ENCODE results near the gene CEL. TPM values are rescaled to one million over a fixed set of nuclear protein-coding genes. Genes with fewer than 3 reads are reported as not detected.

CEL gene
- total RNA-seq, 2 experiments from 2014 or later, result 1.7 to 1.9 TPM

- Mint-ChIP-seq H3K36me3 (peaks cover 64% of the 10 kb centered on the region), H3K27me3 (no peaks in the 10 kb centered on the region), H3K27ac (no peak overlapping the region), H3K4me1 (no peaks in the 10 kb centered on the region), H3K4me3 (no peak overlapping the region), H3K9me3 (ENCODE audit: low read depth) (peaks cover 4% of the 10 kb centered on the region)
- DNase-seq, result no peak
- no peak for ATAC-seq
- CTCF ChIA-PET, result interaction anchor here (1.7 to 25.4 kb wide), 2 partner anchors 16 to 49 kb away, joined by 3 to 505 read pairs; no protein-coding TSS in a partner anchor
Observed at GRCh38 chr9:133098104-133098754, 36.4 kb downstream of the CEL start.

- Mint-ChIP-seq H3K4me3 (no peak overlapping the region), H3K36me3 (peaks cover 64% of the 10 kb centered on the region), H3K27me3 (no peaks in the 10 kb centered on the region), H3K27ac (no peak overlapping the region), H3K9me3 (ENCODE audit: low read depth) (peaks cover 4% of the 10 kb centered on the region), H3K4me1 (no peaks in the 10 kb centered on the region)
- CTCF ChIA-PET, result interaction anchor here (1.7 to 25.4 kb wide), 2 partner anchors 16 to 48 kb away, joined by 3 to 505 read pairs; no protein-coding TSS in a partner anchor
- ATAC-seq (no peak), DNase-seq (no peak)
Observed at GRCh38 chr9:133098871-133099270, 37.1 kb downstream of the CEL start.

GRCh38 chr9:133099726-133100505, 38.1 kb downstream of the CEL start:
- Mint-ChIP-seq H3K4me3 (no peak overlapping the region), H3K4me1 (no peaks in the 10 kb centered on the region), H3K9me3 (ENCODE audit: low read depth) (peaks cover 4% of the 10 kb centered on the region), H3K27ac (no peak overlapping the region), H3K27me3 (no peaks in the 10 kb centered on the region), H3K36me3 (peaks cover 64% of the 10 kb centered on the region)
- DNase-seq (no peak), ATAC-seq (no peak)
- CTCF ChIA-PET, result interaction anchor here (25.4 kb wide), 1 partner anchor 47 kb away, joined by 505 read pairs; no protein-coding TSS in a partner anchor

GRCh38 chr9:133100506-133101355, 39.0 kb downstream of the CEL start:
- no peaks in the 10 kb centered on the region for H3K4me1 Mint-ChIP-seq
- H3K4me3 Mint-ChIP-seq, result no peak overlapping the region
- H3K27ac Mint-ChIP-seq, result no peak overlapping the region

GRCh38 chr9:133101356-133102189, 39.8 kb downstream of the CEL start:
- Mint-ChIP-seq H3K9me3 (ENCODE audit: low read depth) (no peaks in the 10 kb centered on the region), H3K36me3 (peaks cover 57% of the 10 kb centered on the region), H3K27ac (no peak overlapping the region), H3K4me1 (no peaks in the 10 kb centered on the region), H3K4me3 (no peak overlapping the region), H3K27me3 (no peaks in the 10 kb centered on the region)
- ATAC-seq (no peak), DNase-seq (no peak)
- CTCF ChIA-PET, result interaction anchor here (1.3 to 25.4 kb wide), 4 partner anchors 10 to 46 kb away, joined by 4 to 505 read pairs (median 18); no protein-coding TSS in a partner anchor

More at GRCh38 chr9:133100506-133101355, 39.0 kb downstream of the CEL start:
- H3K36me3 Mint-ChIP-seq, result peaks cover 62% of the 10 kb centered on the region
- no peaks in the 10 kb centered on the region for H3K27me3 Mint-ChIP-seq
- DNase-seq (no peak), ATAC-seq (no peak)
- H3K9me3 Mint-ChIP-seq (ENCODE audit: low read depth), result peaks cover 4% of the 10 kb centered on the region
- CTCF ChIA-PET, result interaction anchor here (3.1 to 25.4 kb wide), 2 partner anchors 13 to 46 kb away, joined by 29 to 505 read pairs; no protein-coding TSS in a partner anchor

- ATAC-seq (no peak), DNase-seq (no peak)
- Mint-ChIP-seq H3K4me3 (no peak overlapping the region), H3K27ac (peak overlapping the region; percentile 71), H3K36me3 (peaks cover 54% of the 10 kb centered on the region), H3K9me3 (ENCODE audit: low read depth) (no peaks in the 10 kb centered on the region), H3K4me1 (no peaks in the 10 kb centered on the region), H3K27me3 (no peaks in the 10 kb centered on the region)
- CTCF ChIA-PET, result interaction anchor here (0.5 to 25.4 kb wide), 10 partner anchors 9 to 1472 kb away, joined by 3 to 505 read pairs (median 4); partner anchors contain the start of gene GTF3C5
Observed at GRCh38 chr9:133102190-133103021, 40.6 kb downstream of the CEL start.

- CTCF ChIA-PET, result interaction anchor here (0.5 to 25.4 kb wide), 9 partner anchors 10 to 1473 kb away, joined by 3 to 505 read pairs (median 5); partner anchors contain the start of gene GTF3C5
- Mint-ChIP-seq H3K27me3 (no peaks in the 10 kb centered on the region), H3K4me1 (no peaks in the 10 kb centered on the region), H3K36me3 (peaks cover 51% of the 10 kb centered on the region), H3K27ac (peak overlapping the region; percentile 71), H3K4me3 (no peak overlapping the region), H3K9me3 (ENCODE audit: low read depth) (no peaks in the 10 kb centered on the region)
- DNase-seq, result peak; percentile 64
- ATAC-seq, result peak; percentile 67
Observed at GRCh38 chr9:133103183-133103986, 41.6 kb downstream of the CEL start.

- no peak for DNase-seq
- H3K4me3 Mint-ChIP-seq, result no peak overlapping the region
- no peaks in the 10 kb centered on the region for H3K4me1 Mint-ChIP-seq
- no peak for ATAC-seq
- H3K27ac Mint-ChIP-seq, result no peak overlapping the region
- no peaks in the 10 kb centered on the region for H3K9me3 Mint-ChIP-seq (ENCODE audit: low read depth)
- CTCF ChIA-PET, result interaction anchor here (0.8 to 25.4 kb wide), 4 partner anchors 10 to 43 kb away, joined by 3 to 505 read pairs (median 17); no protein-coding TSS in a partner anchor
- no peaks in the 10 kb centered on the region for H3K27me3 Mint-ChIP-seq
- peaks cover 47% of the 10 kb centered on the region for H3K36me3 Mint-ChIP-seq
Observed at GRCh38 chr9:133103987-133104505, 42.3 kb downstream of the CEL start.

GRCh38 chr9:133104718-133105460, 43.1 kb downstream of the CEL start:
- DNase-seq (no peak), ATAC-seq (no peak)
- Mint-ChIP-seq H3K4me3 (no peak overlapping the region), H3K4me1 (no peaks in the 10 kb centered on the region), H3K27ac (peak overlapping the region; percentile 43), H3K9me3 (ENCODE audit: low read depth) (no peaks in the 10 kb centered on the region), H3K27me3 (no peaks in the 10 kb centered on the region), H3K36me3 (peaks cover 43% of the 10 kb centered on the region)
- CTCF ChIA-PET, result interaction anchor here (0.5 to 25.4 kb wide), 3 partner anchors 42 to 495 kb away, joined by 3 to 505 read pairs (median 3); no protein-coding TSS in a partner anchor

GRCh38 chr9:133105461-133105770, 43.6 kb downstream of the CEL start:
- DNase-seq (no peak), ATAC-seq (no peak)
- Mint-ChIP-seq H3K9me3 (ENCODE audit: low read depth) (no peaks in the 10 kb centered on the region), H3K4me1 (no peaks in the 10 kb centered on the region), H3K27me3 (no peaks in the 10 kb centered on the region), H3K27ac (no peak overlapping the region), H3K36me3 (peaks cover 45% of the 10 kb centered on the region), H3K4me3 (no peak overlapping the region)
- CTCF ChIA-PET, result interaction anchor here (0.5 to 25.4 kb wide), 3 partner anchors 42 to 495 kb away, joined by 3 to 505 read pairs (median 3); no protein-coding TSS in a partner anchor
